GM23338 (cell line): Measurements from ENCODE around the gene PDGFC. TPM values are rescaled to one million over a fixed set of nuclear protein-coding genes. Genes with fewer than 3 reads are reported as not detected.

Experiments
- ATAC-seq: fragments of 200-7000 bp; cut with Tn5 transposase; 3 replicates; pipeline ENCODE4 v1.9.1; 2020
- DNase-seq: peaks from one replicate; pipeline ENCODE4 v3.0.0-alpha.2; 2015; ENCODE audit warnings: low spot score
- H2AFZ ChIP-seq: fragments of 200-600 bp; sonication (generic); 2 replicates; pipeline ENCODE4 v1.8.0; 2016; ENCODE audit warnings: antibody characterized with exemption, mild to moderate bottlenecking, moderate library complexity
- H3F3A ChIP-seq: fragments of 200-600 bp; sonication (generic); replicated peaks from 2 replicates; pipeline ENCODE4 v1.8.0; 2017; ENCODE audit warnings: antibody characterized with exemption, mixed run types, low read depth
- H3K27ac ChIP-seq: fragments of 200-600 bp; sonication (generic); 2 replicates; pipeline ENCODE4 v1.6.1; 2016; ENCODE audit warnings: low read depth
- H3K27me3 ChIP-seq: fragments of 200-600 bp; sonication (generic); 2 replicates; pipeline ENCODE4 v1.8.0; 2016; ENCODE audit warnings: mild to moderate bottlenecking, mixed run types, moderate library complexity; ENCODE audit not compliant: insufficient read depth
- H3K36me3 ChIP-seq: fragments of 200-600 bp; sonication (generic); 2 replicates; pipeline ENCODE4 v1.8.0; 2016; ENCODE audit warnings: mild to moderate bottlenecking; ENCODE audit not compliant: insufficient read depth
- H3K4me1 ChIP-seq: fragments of 200-600 bp; sonication (generic); 2 replicates; pipeline ENCODE4 v1.8.0; 2016; ENCODE audit warnings: mild to moderate bottlenecking, moderate library complexity; ENCODE audit not compliant: insufficient read depth
- H3K4me2 ChIP-seq: fragments of 200-600 bp; sonication (generic); 2 replicates; pipeline ENCODE4 v1.7.1; 2017; ENCODE audit warnings: mixed run types
- H3K4me3 ChIP-seq: fragments of 200-600 bp; sonication (generic); 2 replicates; pipeline ENCODE4 v1.6.1; 2016; ENCODE audit warnings: mixed run types
- H3K79me2 ChIP-seq: fragments of 200-600 bp; sonication (generic); replicated peaks from 2 replicates; pipeline ENCODE4 v1.8.0; 2017; ENCODE audit warnings: mild to moderate bottlenecking; ENCODE audit not compliant: insufficient read depth
- H3K9me2 ChIP-seq: fragments of 200-600 bp; sonication (generic); 2 replicates; pipeline ENCODE4 v1.8.0; 2017; ENCODE audit not compliant: insufficient read depth
- H4K20me1 ChIP-seq: fragments of 200-600 bp; sonication (generic); replicated peaks from 2 replicates; pipeline ENCODE4 v1.8.0; 2017; ENCODE audit warnings: mild to moderate bottlenecking; ENCODE audit not compliant: insufficient read depth
- H3K27ac Mint-ChIP-seq: 2 replicates; pipeline ENCODE4 v1.8.0; 2020; ENCODE audit warnings: inconsistent platforms, mild to moderate bottlenecking, moderate library complexity, mixed read lengths
- H3K27me3 Mint-ChIP-seq: 3 replicates; pipeline ENCODE4 v1.8.0; 2022; ENCODE audit warnings: low read depth, mild to moderate bottlenecking, moderate library complexity, mixed read lengths, inconsistent platforms; ENCODE audit not compliant: insufficient read depth, poor library complexity
- H3K36me3 Mint-ChIP-seq: 3 replicates; pipeline ENCODE4 v1.8.0; 2021; ENCODE audit warnings: low read depth, mild to moderate bottlenecking, inconsistent platforms, moderate library complexity, mixed read lengths
- H3K4me1 Mint-ChIP-seq: 3 replicates; pipeline ENCODE4 v1.8.0; 2020; ENCODE audit warnings: mild to moderate bottlenecking, inconsistent platforms, mixed read lengths
- H3K4me3 Mint-ChIP-seq: 3 replicates; pipeline ENCODE4 v1.8.0; 2021; ENCODE audit warnings: moderate library complexity, mild to moderate bottlenecking, inconsistent platforms, mixed read lengths
- H3K9me3 Mint-ChIP-seq: 3 replicates; pipeline ENCODE4 v1.8.0; 2020; ENCODE audit warnings: moderate library complexity, mild to moderate bottlenecking, inconsistent platforms, mixed read lengths
- EZH2 ChIP-seq: fragments of 200-600 bp; sonication (generic); IDR thresholded peaks from one replicate; pipeline ENCODE4 v1.8.0; 2017; ENCODE audit warnings: antibody characterized with exemption, mild to moderate bottlenecking, low read depth; ENCODE audit not compliant: unreplicated experiment
- NANOG ChIP-seq: IDR thresholded peaks from 2 replicates; pipeline ENCODE4 v1.6.1; 2016; ENCODE audit warnings: antibody characterized with exemption, borderline replicate concordance
- POLR2AphosphoS5 ChIP-seq: IDR thresholded peaks from 2 replicates; pipeline ENCODE4 v1.6.1; 2016; ENCODE audit warnings: antibody characterized with exemption, low read depth
- ZNF114 ChIP-seq: fragments of 250-450 bp; sonication (Bioruptor Pico); IDR thresholded peaks from 2 replicates; pipeline ENCODE4 v1.5.0; 2020; ENCODE audit warnings: mild to moderate bottlenecking, moderate library complexity
- ZNF331 ChIP-seq: fragments of 250-450 bp; sonication (Bioruptor Pico); IDR thresholded peaks from 2 replicates; pipeline ENCODE4 v1.5.0; 2020; ENCODE audit warnings: low read depth, mild to moderate bottlenecking, moderate library complexity
- polyA plus RNA-seq: library from polyadenylated mRNA; unstranded; fragments of >200 nt; fragmentation: Nextera tagmentation; extraction: Ambion mirVana; gene quantifications from 2 replicates; pipeline ENCODE4 v1.2.1, GENCODE V29; 2016
- total RNA-seq: library from RNA; depleted of rRNA; stranded (reverse); fragments of >200 nt; shearing (Covaris generic); gene quantifications from 2 replicates; pipeline ENCODE4 v1.2.3, GENCODE V29; 2014
- TF ChIP-seq, protein P1 (sequence below): fragments of 250-450 bp; sonication (Bioruptor Pico); IDR thresholded peaks from 2 replicates; pipeline ENCODE4 v1.5.0; 2020; ENCODE audit warnings: mild to moderate bottlenecking, moderate library complexity
- TF ChIP-seq, protein P2 (sequence below): IDR thresholded peaks from 2 replicates; pipeline ENCODE4 v1.6.1; 2016; ENCODE audit warnings: antibody characterized with exemption

The PDGFC gene
- total and polyA plus RNA-seq, 2 experiments from 2014 or later: 1.3 to 3.4 TPM

DNA sequence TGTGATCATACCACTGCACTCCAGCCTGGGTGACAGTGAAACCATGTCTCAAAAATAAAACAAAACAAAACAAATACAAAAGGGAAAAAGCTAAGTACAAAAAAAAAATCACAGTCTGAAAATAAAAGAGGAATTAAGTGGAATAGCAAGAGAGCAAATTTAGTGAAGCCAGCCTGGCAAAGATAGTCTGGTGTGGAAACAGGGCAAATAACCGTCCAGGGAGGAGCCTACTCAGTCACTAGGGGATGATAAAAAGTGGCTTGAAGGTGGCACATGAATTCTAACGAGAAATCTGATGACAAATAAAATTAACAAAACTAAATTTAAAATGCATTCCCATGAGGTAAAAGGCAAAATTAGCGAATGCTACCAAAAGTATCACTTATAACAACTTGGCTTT lies 8.2 kb downstream of the PDGFC start:
- Histone ChIP-seq H3K4me1 (peaks cover 4% of the 10 kb centered on the region; the same call in 1 of the 2 replicates), H4K20me1 (no peaks in the 10 kb centered on the region), H3K4me2 (no peak overlapping the region), H2AFZ (no peak overlapping the region), H3K36me3 (no peaks in the 10 kb centered on the region), H3K27ac (no peak overlapping the region), H3K79me2 (peaks cover 4% of the 10 kb centered on the region; the same call in 1 of the 2 replicates), H3K27me3 (no peaks in the 10 kb centered on the region), H3K4me3 (no peak overlapping the region), H3K9me2 (no peaks in the 10 kb centered on the region), H3F3A (no peaks in the 10 kb centered on the region)
- no peak for DNase-seq
- ATAC-seq: no peak
- H3K36me3 Mint-ChIP-seq: no peaks in the 10 kb centered on the region
- no peaks in the 10 kb centered on the region for H3K9me3 Mint-ChIP-seq
- TF ChIP-seq, protein P1, sequence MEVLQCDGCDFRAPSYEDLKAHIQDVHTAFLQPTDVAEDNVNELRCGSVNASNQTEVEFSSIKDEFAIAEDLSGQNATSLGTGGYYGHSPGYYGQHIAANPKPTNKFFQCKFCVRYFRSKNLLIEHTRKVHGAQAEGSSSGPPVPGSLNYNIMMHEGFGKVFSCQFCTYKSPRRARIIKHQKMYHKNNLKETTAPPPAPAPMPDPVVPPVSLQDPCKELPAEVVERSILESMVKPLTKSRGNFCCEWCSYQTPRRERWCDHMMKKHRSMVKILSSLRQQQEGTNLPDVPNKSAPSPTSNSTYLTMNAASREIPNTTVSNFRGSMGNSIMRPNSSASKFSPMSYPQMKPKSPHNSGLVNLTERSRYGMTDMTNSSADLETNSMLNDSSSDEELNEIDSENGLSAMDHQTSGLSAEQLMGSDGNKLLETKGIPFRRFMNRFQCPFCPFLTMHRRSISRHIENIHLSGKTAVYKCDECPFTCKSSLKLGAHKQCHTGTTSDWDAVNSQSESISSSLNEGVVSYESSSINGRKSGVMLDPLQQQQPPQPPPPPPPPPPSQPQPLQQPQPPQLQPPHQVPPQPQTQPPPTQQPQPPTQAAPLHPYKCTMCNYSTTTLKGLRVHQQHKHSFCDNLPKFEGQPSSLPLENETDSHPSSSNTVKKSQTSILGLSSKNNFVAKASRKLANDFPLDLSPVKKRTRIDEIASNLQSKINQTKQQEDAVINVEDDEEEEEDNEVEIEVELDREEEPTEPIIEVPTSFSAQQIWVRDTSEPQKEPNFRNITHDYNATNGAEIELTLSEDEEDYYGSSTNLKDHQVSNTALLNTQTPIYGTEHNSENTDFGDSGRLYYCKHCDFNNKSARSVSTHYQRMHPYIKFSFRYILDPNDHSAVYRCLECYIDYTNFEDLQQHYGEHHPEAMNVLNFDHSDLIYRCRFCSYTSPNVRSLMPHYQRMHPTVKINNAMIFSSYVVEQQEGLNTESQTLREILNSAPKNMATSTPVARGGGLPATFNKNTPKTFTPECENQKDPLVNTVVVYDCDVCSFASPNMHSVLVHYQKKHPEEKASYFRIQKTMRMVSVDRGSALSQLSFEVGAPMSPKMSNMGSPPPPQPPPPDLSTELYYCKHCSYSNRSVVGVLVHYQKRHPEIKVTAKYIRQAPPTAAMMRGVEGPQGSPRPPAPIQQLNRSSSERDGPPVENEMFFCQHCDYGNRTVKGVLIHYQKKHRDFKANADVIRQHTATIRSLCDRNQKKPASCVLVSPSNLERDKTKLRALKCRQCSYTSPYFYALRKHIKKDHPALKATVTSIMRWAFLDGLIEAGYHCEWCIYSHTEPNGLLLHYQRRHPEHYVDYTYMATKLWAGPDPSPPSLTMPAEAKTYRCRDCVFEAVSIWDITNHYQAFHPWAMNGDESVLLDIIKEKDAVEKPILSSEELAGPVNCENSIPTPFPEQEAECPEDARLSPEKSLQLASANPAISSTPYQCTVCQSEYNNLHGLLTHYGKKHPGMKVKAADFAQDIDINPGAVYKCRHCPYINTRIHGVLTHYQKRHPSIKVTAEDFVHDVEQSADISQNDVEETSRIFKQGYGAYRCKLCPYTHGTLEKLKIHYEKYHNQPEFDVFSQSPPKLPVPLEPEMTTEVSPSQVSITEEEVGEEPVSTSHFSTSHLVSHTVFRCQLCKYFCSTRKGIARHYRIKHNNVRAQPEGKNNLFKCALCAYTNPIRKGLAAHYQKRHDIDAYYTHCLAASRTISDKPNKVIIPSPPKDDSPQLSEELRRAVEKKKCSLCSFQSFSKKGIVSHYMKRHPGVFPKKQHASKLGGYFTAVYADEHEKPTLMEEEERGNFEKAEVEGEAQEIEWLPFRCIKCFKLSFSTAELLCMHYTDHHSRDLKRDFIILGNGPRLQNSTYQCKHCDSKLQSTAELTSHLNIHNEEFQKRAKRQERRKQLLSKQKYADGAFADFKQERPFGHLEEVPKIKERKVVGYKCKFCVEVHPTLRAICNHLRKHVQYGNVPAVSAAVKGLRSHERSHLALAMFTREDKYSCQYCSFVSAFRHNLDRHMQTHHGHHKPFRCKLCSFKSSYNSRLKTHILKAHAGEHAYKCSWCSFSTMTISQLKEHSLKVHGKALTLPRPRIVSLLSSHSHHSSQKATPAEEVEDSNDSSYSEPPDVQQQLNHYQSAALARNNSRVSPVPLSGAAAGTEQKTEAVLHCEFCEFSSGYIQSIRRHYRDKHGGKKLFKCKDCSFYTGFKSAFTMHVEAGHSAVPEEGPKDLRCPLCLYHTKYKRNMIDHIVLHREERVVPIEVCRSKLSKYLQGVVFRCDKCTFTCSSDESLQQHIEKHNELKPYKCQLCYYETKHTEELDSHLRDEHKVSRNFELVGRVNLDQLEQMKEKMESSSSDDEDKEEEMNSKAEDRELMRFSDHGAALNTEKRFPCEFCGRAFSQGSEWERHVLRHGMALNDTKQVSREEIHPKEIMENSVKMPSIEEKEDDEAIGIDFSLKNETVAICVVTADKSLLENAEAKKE: no peak
- TF ChIP-seq, protein P2, sequence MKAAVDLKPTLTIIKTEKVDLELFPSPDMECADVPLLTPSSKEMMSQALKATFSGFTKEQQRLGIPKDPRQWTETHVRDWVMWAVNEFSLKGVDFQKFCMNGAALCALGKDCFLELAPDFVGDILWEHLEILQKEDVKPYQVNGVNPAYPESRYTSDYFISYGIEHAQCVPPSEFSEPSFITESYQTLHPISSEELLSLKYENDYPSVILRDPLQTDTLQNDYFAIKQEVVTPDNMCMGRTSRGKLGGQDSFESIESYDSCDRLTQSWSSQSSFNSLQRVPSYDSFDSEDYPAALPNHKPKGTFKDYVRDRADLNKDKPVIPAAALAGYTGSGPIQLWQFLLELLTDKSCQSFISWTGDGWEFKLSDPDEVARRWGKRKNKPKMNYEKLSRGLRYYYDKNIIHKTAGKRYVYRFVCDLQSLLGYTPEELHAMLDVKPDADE: no peak
- no peak for TF ChIP-seq EZH2
- TF ChIP-seq NANOG: no peak
- no peak for TF ChIP-seq POLR2AphosphoS5
- TF ChIP-seq ZNF331 (CRISPR knock-in tag): no peak
- no peak for TF ChIP-seq ZNF114 (CRISPR knock-in tag)
- H3K27me3 Mint-ChIP-seq: peaks cover 2% of the 10 kb centered on the region
- no peak overlapping the region for H3K27ac Mint-ChIP-seq
- peaks cover 16% of the 10 kb centered on the region for H3K4me1 Mint-ChIP-seq
- H3K4me3 Mint-ChIP-seq: no peak overlapping the region
